Measurements from ENCODE around the gene CSTF1.
"Not testable (repeated sequence)": the region's sequence is repeated elsewhere in the genome, so short reads cannot be mapped to it uniquely, and the experiment has no call there.

CSTF1 gene

GRCh38 chr20:56411287-56411686 is 18.8 kb downstream of the CSTF1 start:
- not testable (repeated sequence) for DNase-seq

- no peak for DNase-seq
Observed at GRCh38 chr20:56411759-56412472, 19.5 kb downstream of the CSTF1 start, which contains the start of gene CASS4. Gene CASS4, plus strand, starts transcription at chr20:56412260. Its CDS starts 199 bp downstream, at chr20:56412459.

GRCh38 chr20:56412473-56412790 is 20.0 kb downstream of the CSTF1 start:
- DNase-seq, result no peak

- no peak for DNase-seq
Observed at GRCh38 chr20:56412949-56413348, 20.5 kb downstream of the CSTF1 start.

- no peak for DNase-seq
Observed at GRCh38 chr20:56414842-56415765, 22.7 kb downstream of the CSTF1 start.

GRCh38 chr20:56417402-56417801 is 25.0 kb downstream of the CSTF1 start:
- DNase-seq, result no peak

GRCh38 chr20:56417911-56418310 is 25.5 kb downstream of the CSTF1 start:
- DNase-seq, result no peak

- DNase-seq, result no peak
Observed at GRCh38 chr20:56418385-56418861, 26.0 kb downstream of the CSTF1 start.

- DNase-seq, result no peak
Observed at GRCh38 chr20:56420028-56420427, 27.6 kb downstream of the CSTF1 start.

- DNase-seq, result no peak
Observed at GRCh38 chr20:56420940-56421688, 28.7 kb downstream of the CSTF1 start.

GRCh38 chr20:56422076-56422823 is 29.8 kb downstream of the CSTF1 start:
- no peak for DNase-seq

- DNase-seq, result no peak
Observed at GRCh38 chr20:56422824-56423189, 30.4 kb downstream of the CSTF1 start.

- DNase-seq, result no peak
Observed at GRCh38 chr20:56423211-56423610, 30.8 kb downstream of the CSTF1 start.

- no peak for DNase-seq
Observed at GRCh38 chr20:56423886-56424285, 31.4 kb downstream of the CSTF1 start.

- no peak for DNase-seq
Observed at GRCh38 chr20:56424931-56425330, 32.5 kb downstream of the CSTF1 start.

GRCh38 chr20:56426026-56426425 is 33.6 kb downstream of the CSTF1 start:
- no peak for DNase-seq

- no peak for DNase-seq
Observed at GRCh38 chr20:56426926-56427325, 34.5 kb downstream of the CSTF1 start.

GRCh38 chr20:56427797-56428196 is 35.4 kb downstream of the CSTF1 start:
- DNase-seq, result no peak

GRCh38 chr20:56428410-56428809 is 36.0 kb downstream of the CSTF1 start:
- no peak for DNase-seq

- no peak for DNase-seq
Observed at GRCh38 chr20:56428881-56429280, 36.4 kb downstream of the CSTF1 start.

GRCh38 chr20:56429502-56429901 is 37.1 kb downstream of the CSTF1 start:
- DNase-seq, result no peak

- DNase-seq, result no peak
Observed at GRCh38 chr20:56429941-56430340, 37.5 kb downstream of the CSTF1 start.

GRCh38 chr20:56430461-56430860 is 38.0 kb downstream of the CSTF1 start:
- DNase-seq, result no peak
